GM21576 (cell line): ENCODE measurements around the gene SRGAP2C.
"Not testable (repeated sequence)": the region's sequence is repeated elsewhere in the genome, so short reads cannot be mapped to it uniquely, and the experiment has no call there.

ENCODE experiments used
- ATAC-seq: cut with Tn5 transposase; IDR thresholded peaks from one replicate; pipeline ENCODE4 v1.9.1; 2021; ENCODE audit warnings: mild to moderate bottlenecking, moderate library complexity; ENCODE audit not compliant: unreplicated experiment

SRGAP2C gene

GRCh38 chr1:121408354-121408753 is 223.6 kb downstream of the SRGAP2C start:
- ATAC-seq, result no peak

DNA sequence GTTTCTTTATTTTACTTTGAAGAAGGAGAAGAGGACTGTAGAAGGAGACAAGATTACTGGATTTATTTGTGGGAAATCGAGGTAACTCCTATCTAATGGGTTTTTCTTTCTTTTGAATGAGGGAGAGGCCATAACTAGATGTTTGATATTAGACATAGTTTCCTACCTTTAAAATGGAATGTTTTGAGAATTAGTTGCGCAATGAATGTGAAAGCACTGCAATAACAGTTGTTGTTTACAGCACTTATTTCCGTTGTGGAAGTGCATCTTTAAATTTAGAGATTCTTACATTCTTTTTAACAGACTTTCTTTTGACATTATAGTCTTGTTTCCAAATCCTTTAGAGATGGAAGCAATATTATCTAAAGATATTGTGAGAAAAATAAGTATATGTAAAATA is 229.0 kb downstream of the SRGAP2C start:
- no peak for ATAC-seq

DNA sequence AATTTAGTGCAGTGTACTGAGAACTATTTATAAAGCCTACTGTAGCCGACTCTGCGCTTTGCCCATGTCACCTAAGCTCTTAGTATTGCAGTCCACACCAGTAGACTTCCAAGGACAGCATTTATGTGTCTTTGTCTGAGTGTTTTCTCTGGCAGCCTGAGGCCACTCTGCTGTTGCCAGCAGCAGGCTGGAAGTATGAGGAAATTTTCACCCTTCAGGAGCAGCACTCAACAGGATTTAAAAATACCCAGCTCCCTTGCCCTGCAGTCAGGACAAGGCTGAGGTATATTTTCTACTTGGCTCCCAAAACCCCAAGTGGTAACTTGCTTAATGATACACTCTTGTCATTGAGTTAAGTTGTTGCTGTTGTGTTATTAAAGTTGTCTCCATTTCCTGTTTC is 230.1 kb downstream of the SRGAP2C start:
- ATAC-seq, result no peak

GRCh38 chr1:121417325-121417923 is 232.6 kb downstream of the SRGAP2C start:
- ATAC-seq, result no peak

- no peak for ATAC-seq
Measured at GRCh38 chr1:121418369-121419049, 233.7 kb downstream of the SRGAP2C start.

GRCh38 chr1:121419050-121419615 is 234.4 kb downstream of the SRGAP2C start:
- not testable (repeated sequence) for ATAC-seq

DNA sequence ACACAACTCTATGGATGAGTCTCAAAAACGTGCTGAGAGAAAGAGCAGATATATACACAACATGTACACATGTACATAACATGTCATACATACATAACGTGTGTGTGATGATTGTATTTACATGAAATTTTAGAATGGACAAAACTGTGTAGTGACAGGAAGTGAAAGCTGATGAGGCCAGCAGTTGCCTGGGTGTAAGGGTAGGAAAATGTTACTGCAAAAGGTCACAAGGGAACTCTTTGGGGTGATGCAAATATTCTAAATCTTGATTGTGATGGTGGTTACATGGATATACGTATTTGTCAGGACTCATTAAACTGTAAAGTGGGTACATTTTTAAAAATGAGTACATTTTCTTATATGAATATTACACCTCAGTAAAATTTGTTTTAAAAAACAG is 236.7 kb downstream of the SRGAP2C start:
- not testable (repeated sequence) for ATAC-seq

DNA sequence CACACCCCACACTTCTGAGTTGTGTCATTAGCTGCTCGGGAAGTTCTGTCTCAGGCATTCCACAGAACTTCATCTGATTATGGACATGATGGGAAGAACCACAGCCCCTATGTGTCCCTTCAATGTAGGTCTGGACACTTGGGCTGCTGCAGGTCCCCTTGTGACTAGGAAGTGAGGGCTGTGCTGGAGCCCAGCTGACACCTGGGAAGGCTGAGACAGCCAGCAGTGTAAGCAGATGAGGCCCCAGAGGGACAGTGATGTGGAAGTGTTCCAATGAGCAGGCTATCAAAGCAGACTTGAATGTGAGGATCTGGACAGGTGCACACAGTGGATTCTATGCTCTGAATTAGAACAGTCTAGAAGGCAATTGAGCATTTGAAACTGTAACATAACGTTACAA is 239.2 kb downstream of the SRGAP2C start:
- ATAC-seq, result not testable (repeated sequence)

- not testable (repeated sequence) for ATAC-seq
Measured at GRCh38 chr1:121433517-121433916, 248.7 kb downstream of the SRGAP2C start.

- not testable (repeated sequence) for ATAC-seq
Measured at GRCh38 chr1:121438862-121439261, 254.1 kb downstream of the SRGAP2C start.

DNA sequence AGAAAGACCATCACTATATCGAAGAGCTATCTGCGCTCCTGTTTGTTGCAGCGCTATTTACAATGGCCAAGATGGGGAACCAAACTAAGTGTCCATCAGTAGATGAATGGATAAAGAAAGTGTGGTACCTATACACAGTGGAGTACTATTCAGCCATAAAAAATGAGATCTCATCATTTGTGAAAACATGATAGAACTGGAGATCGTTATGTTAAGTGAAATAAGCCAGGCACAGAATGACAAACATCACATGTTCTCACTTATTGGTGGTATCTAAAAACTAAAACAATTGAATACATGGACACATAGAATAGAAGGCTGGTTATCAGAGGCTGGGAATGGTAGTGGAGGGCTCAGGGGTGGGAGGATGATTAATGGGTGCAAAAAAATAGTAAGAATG is 256.2 kb downstream of the SRGAP2C start:
- ATAC-seq, result no peak
